ENCODE results near the gene SEZ6L.

The SEZ6L gene

DNA sequence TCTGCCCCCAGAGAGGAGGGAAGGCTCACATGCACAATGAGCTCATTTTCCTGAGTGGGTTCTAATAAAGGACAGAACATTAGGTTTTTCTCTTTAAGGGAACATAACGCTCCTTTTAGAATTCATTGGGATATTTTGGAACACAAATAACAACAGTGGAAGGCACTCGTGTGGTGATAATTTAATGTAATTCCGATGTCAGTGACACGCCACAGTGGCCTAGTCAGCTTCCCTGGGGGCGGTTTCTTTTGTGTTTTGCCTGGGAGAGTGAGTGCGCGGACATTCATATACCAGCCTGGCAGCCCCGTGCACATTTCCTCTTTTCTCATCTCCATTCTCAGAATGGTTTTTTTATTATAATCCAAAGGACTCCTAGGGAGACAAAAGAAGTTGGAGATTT is 41.1 kb downstream of the SEZ6L start:
- Histone ChIP-seq H3K4me3 (ENCODE audit: low read depth in 1 of 2, low read length in 2 of 2) (no peak overlapping the region), H3K79me2 (ENCODE audit: insufficient read depth, low read length) (no peaks in the 10 kb centered on the region), H2AFZ (ENCODE audit: low read depth, low read length) (no peak overlapping the region), H3K27ac (ENCODE audit: low read length) (no peak overlapping the region), H3K4me2 (ENCODE audit: insufficient read depth, low read length) (no peak overlapping the region), H3K36me3 (ENCODE audit: insufficient read depth, low read length) (no peaks in the 10 kb centered on the region), H4K20me1 (ENCODE audit: insufficient read depth, low read length) (no peaks in the 10 kb centered on the region), H3K27me3 (ENCODE audit: insufficient read depth, low read length, poor library complexity) (peaks cover 4% of the 10 kb centered on the region), H3K9me3 (ENCODE audit: insufficient read depth, low read length, severe bottlenecking) (no peaks in the 10 kb centered on the region), H3K4me1 (ENCODE audit: insufficient read depth, low read length) (no peaks in the 10 kb centered on the region), H3K9ac (ENCODE audit: low read depth, low read length) (no peak overlapping the region)
- ATAC-seq (ENCODE audit: insufficient read depth, low read depth) (no peak), DNase-seq (no peak)
- TF ChIP-seq EZH2 (IDR thresholded peaks at IDR 0.05; ENCODE audit: borderline replicate concordance, low read depth, low read length, severe bottlenecking) = no peak
- TF ChIP-seq, protein P1, sequence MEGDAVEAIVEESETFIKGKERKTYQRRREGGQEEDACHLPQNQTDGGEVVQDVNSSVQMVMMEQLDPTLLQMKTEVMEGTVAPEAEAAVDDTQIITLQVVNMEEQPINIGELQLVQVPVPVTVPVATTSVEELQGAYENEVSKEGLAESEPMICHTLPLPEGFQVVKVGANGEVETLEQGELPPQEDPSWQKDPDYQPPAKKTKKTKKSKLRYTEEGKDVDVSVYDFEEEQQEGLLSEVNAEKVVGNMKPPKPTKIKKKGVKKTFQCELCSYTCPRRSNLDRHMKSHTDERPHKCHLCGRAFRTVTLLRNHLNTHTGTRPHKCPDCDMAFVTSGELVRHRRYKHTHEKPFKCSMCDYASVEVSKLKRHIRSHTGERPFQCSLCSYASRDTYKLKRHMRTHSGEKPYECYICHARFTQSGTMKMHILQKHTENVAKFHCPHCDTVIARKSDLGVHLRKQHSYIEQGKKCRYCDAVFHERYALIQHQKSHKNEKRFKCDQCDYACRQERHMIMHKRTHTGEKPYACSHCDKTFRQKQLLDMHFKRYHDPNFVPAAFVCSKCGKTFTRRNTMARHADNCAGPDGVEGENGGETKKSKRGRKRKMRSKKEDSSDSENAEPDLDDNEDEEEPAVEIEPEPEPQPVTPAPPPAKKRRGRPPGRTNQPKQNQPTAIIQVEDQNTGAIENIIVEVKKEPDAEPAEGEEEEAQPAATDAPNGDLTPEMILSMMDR (IDR thresholded peaks at IDR 0.05; ENCODE audit: borderline replicate concordance, extremely low read depth, low read length, poor library complexity, severe bottlenecking) = no peak

DNA sequence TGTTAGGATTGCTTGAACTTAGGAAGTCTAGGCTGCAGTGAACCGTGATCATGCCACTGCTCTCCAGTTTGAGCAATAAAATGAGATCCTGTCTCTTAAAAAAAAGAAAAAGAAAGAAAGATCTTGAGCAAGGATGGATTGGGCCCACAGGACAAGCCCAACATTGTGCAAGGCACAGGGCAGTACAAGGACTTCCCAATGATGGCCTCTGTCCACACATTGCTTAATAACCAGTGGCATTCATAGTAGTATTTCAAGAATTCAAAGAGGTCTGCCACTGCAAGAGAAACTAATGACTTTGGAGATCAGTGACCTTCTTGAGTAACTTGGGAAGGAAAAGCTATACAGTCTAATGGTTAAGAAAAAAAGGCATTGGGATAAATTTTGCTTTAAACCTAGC is 44.6 kb downstream of the SEZ6L start:
- no peaks in the 10 kb centered on the region for H3K79me2 ChIP-seq (ENCODE audit: insufficient read depth, low read length)
- DNase-seq (no peak), ATAC-seq (ENCODE audit: insufficient read depth, low read depth) (no peak)
- no peak overlapping the region for H3K9ac ChIP-seq (ENCODE audit: low read depth, low read length)
- H3K36me3 ChIP-seq (ENCODE audit: insufficient read depth, low read length) = no peaks in the 10 kb centered on the region
- no peak overlapping the region for H3K27ac ChIP-seq (ENCODE audit: low read length)
- TF ChIP-seq, protein P1 (IDR thresholded peaks at IDR 0.05; ENCODE audit: borderline replicate concordance, extremely low read depth, low read length, poor library complexity, severe bottlenecking) = no peak
- no peak for TF ChIP-seq EZH2 (IDR thresholded peaks at IDR 0.05; ENCODE audit: borderline replicate concordance, low read depth, low read length, severe bottlenecking)
- H3K27me3 ChIP-seq (ENCODE audit: insufficient read depth, low read length, poor library complexity) = peaks cover 8% of the 10 kb centered on the region
- no peaks in the 10 kb centered on the region for H3K9me3 ChIP-seq (ENCODE audit: insufficient read depth, low read length, severe bottlenecking)
- no peak overlapping the region for H2AFZ ChIP-seq (ENCODE audit: low read depth, low read length)
- no peak overlapping the region for H3K4me3 ChIP-seq (ENCODE audit: low read depth in 1 of 2, low read length in 2 of 2)
- 0 out of 2 replicates have a peak, but pooled peaks cover 2% of the 10 kb centered on the region for H4K20me1 ChIP-seq (ENCODE audit: insufficient read depth, low read length)
- H3K4me1 ChIP-seq (ENCODE audit: insufficient read depth, low read length) = no peaks in the 10 kb centered on the region
- no peak overlapping the region for H3K4me2 ChIP-seq (ENCODE audit: insufficient read depth, low read length)

DNA sequence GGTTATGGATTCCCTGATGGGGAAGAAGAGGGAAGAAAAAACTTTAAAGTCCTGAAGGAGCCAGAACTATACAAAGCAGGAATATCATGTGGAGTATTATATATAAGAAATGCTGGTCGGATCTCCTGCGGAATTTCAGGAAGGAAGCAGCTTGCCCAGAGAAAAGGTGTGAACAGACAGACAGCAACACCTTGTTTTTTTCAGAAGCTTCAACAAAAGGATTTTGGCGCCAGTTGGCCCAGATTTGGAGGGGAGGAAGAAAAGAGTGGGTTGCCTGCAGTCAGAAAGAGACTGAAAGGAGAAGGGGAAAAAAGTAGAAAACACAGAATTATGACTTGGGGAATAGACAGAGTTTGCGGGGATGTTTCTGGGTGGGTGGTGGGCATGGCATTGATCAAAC is 45.2 kb downstream of the SEZ6L start:
- H4K20me1 ChIP-seq (ENCODE audit: insufficient read depth, low read length) = 0 out of 2 replicates have a peak, but pooled peaks cover 2% of the 10 kb centered on the region
- ATAC-seq (ENCODE audit: insufficient read depth, low read depth) (no peak), DNase-seq (no peak)
- H3K36me3 ChIP-seq (ENCODE audit: insufficient read depth, low read length) = no peaks in the 10 kb centered on the region
- no peaks in the 10 kb centered on the region for H3K4me1 ChIP-seq (ENCODE audit: insufficient read depth, low read length)
- peaks cover 8% of the 10 kb centered on the region for H3K27me3 ChIP-seq (ENCODE audit: insufficient read depth, low read length, poor library complexity)
- no peak overlapping the region for H3K9ac ChIP-seq (ENCODE audit: low read depth, low read length)
- TF ChIP-seq, protein P1 (IDR thresholded peaks at IDR 0.05; ENCODE audit: borderline replicate concordance, extremely low read depth, low read length, poor library complexity, severe bottlenecking) = no peak
- no peak for TF ChIP-seq EZH2 (IDR thresholded peaks at IDR 0.05; ENCODE audit: borderline replicate concordance, low read depth, low read length, severe bottlenecking)
- H2AFZ ChIP-seq (ENCODE audit: low read depth, low read length) = no peak overlapping the region
- no peak overlapping the region for H3K27ac ChIP-seq (ENCODE audit: low read length)
- H3K4me3 ChIP-seq (ENCODE audit: low read depth in 1 of 2, low read length in 2 of 2) = no peak overlapping the region
- no peaks in the 10 kb centered on the region for H3K9me3 ChIP-seq (ENCODE audit: insufficient read depth, low read length, severe bottlenecking)
- no peak overlapping the region for H3K4me2 ChIP-seq (ENCODE audit: insufficient read depth, low read length)
- H3K79me2 ChIP-seq (ENCODE audit: insufficient read depth, low read length) = no peaks in the 10 kb centered on the region

DNA sequence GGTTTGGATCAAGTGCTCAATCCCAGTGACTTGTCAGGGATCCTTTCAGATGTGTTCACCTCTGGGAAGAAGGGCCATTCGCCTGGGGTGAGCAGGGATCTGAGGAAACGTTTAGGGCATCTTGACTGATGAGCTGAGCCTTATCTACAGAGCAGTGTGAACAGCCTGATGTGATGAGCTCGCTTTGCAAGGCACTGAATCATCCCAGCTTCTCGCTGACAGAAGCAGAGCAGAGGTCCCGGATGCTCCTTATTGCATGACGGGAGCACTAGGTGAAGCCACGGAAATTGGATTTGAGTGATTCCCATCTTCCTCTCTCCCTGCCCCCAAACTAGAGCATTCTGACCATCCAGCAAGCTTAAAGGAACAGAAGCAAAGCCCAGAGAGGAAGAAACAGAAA is 46.5 kb downstream of the SEZ6L start:
- Histone ChIP-seq H3K4me1 (ENCODE audit: insufficient read depth, low read length) (no peaks in the 10 kb centered on the region), H3K27ac (ENCODE audit: low read length) (no peak overlapping the region), H3K4me2 (ENCODE audit: insufficient read depth, low read length) (no peak overlapping the region), H3K36me3 (ENCODE audit: insufficient read depth, low read length) (no peaks in the 10 kb centered on the region), H3K27me3 (ENCODE audit: insufficient read depth, low read length, poor library complexity) (peaks cover 8% of the 10 kb centered on the region), H3K9me3 (ENCODE audit: insufficient read depth, low read length, severe bottlenecking) (no peaks in the 10 kb centered on the region), H3K4me3 (ENCODE audit: low read depth in 1 of 2, low read length in 2 of 2) (no peak overlapping the region), H2AFZ (ENCODE audit: low read depth, low read length) (no peak overlapping the region), H3K79me2 (ENCODE audit: insufficient read depth, low read length) (no peaks in the 10 kb centered on the region), H3K9ac (ENCODE audit: low read depth, low read length) (no peak overlapping the region), H4K20me1 (ENCODE audit: insufficient read depth, low read length) (peaks cover 2% of the 10 kb centered on the region; the same call in 1 of the 2 replicates)
- ATAC-seq (ENCODE audit: insufficient read depth, low read depth) = no peak
- TF ChIP-seq, protein P1 (IDR thresholded peaks at IDR 0.05; ENCODE audit: borderline replicate concordance, extremely low read depth, low read length, poor library complexity, severe bottlenecking) = no peak
- no peak for TF ChIP-seq EZH2 (IDR thresholded peaks at IDR 0.05; ENCODE audit: borderline replicate concordance, low read depth, low read length, severe bottlenecking)
- no peak for DNase-seq

All from DND-41 (cell line).